Tibial nerve (tissue), 4 donors: Measurements from ENCODE around the gene METTL25B.

ENCODE experiments used
- EP300 ChIP-seq, 2 donors: sonication (generic); formaldehyde crosslinking; IDR thresholded peaks; one replicate each; pipeline ENCODE4 v1.6.1; 2017; ENCODE audit warnings: antibody characterized with exemption in 2 of 2, mild to moderate bottlenecking in 1 of 2
- POLR2A ChIP-seq, 2 donors: fragments of 450-650 bp; IDR thresholded peaks; one replicate each; pipeline ENCODE4 v1.6.1; 2017; ENCODE audit warnings: antibody characterized with exemption in 2 of 2, mild to moderate bottlenecking in 2 of 2, moderate library complexity in 2 of 2
- TF ChIP-seq, protein P1 (sequence below), 5 experiments: fragments of 200-600 bp in 3 of 5; fragments of 450-650 bp in 2 of 5; sonication (generic) in 3 of 5; IDR thresholded peaks; one replicate each; pipeline ENCODE4 v1.5.1; 2016 to 2019; ENCODE audit warnings: antibody characterized with exemption in 5 of 5, mild to moderate bottlenecking in 3 of 5, moderate library complexity in 2 of 5

DNA sequence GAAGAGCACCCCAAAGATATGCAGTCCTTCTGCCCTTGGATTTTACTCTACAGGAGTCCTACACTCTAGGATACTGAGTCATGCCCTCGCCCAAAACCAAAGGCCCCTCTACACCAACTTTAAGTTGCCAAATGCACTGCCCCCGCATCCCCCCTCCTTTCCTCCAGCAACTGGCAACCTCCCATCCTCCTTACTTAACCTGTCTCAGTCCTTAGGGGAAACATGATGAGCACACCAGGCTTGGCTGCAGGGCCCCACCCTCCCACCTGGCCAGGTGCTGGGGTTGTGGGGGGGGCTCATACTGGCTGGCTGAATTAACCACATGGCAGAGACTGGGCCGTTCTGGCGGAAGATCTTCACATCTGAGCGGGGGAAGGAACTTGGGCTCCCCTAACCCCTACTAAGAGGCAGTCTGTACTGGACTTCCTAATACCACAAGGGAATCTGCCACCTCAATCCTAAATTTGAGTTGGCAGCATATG lies 22.0 kb downstream of the METTL25B start:
- TF ChIP-seq, protein P1, sequence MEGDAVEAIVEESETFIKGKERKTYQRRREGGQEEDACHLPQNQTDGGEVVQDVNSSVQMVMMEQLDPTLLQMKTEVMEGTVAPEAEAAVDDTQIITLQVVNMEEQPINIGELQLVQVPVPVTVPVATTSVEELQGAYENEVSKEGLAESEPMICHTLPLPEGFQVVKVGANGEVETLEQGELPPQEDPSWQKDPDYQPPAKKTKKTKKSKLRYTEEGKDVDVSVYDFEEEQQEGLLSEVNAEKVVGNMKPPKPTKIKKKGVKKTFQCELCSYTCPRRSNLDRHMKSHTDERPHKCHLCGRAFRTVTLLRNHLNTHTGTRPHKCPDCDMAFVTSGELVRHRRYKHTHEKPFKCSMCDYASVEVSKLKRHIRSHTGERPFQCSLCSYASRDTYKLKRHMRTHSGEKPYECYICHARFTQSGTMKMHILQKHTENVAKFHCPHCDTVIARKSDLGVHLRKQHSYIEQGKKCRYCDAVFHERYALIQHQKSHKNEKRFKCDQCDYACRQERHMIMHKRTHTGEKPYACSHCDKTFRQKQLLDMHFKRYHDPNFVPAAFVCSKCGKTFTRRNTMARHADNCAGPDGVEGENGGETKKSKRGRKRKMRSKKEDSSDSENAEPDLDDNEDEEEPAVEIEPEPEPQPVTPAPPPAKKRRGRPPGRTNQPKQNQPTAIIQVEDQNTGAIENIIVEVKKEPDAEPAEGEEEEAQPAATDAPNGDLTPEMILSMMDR (IDR thresholded peaks at IDR 0.05), result no peak
- TF ChIP-seq EP300 (IDR thresholded peaks at IDR 0.05) (no peak), POLR2A (IDR thresholded peaks at IDR 0.05) (no peak)
